ENCODE measurements around the gene OASL. TPM values are rescaled to one million over a fixed set of nuclear protein-coding genes. Genes with fewer than 3 reads are reported as not detected.
"Not testable (repeated sequence)": the region's sequence is repeated elsewhere in the genome, so short reads cannot be mapped to it uniquely, and the experiment has no call there.

The OASL gene
- total RNA-seq, 1 donor from 2014 or later: 0.79 TPM

DNA sequence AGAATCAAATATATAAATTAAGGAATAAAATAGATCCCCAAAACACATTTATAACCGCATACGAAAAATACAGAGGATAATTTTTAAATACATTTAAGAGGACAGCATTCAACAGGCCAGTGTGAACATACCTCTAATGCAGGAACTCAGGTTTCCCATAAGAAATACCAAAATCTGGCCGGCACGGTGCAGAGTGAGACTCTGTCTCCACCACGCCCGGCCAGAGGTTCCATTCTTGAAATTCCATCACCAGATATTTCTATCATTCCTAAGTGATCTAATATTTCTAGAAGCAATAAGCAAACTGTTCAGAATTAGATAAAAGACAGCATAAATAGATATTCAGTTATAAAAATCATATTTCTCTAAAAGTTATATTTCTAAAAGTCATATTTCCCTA, 30.2 kb upstream of the OASL start:
- Histone ChIP-seq H3K36me3 (ENCODE audit: control insufficient read depth, insufficient read depth, low read length) (no peaks in the 10 kb centered on the region), H3K27me3 (ENCODE audit: control insufficient read depth, insufficient read depth, low read length) (no peaks in the 10 kb centered on the region), H3K4me3 (ENCODE audit: low read depth, low read length) (no peak overlapping the region)
- DNase-seq (ENCODE audit: low read depth) (no peak), FAIRE-seq (no peak)
- TF ChIP-seq, protein P1, sequence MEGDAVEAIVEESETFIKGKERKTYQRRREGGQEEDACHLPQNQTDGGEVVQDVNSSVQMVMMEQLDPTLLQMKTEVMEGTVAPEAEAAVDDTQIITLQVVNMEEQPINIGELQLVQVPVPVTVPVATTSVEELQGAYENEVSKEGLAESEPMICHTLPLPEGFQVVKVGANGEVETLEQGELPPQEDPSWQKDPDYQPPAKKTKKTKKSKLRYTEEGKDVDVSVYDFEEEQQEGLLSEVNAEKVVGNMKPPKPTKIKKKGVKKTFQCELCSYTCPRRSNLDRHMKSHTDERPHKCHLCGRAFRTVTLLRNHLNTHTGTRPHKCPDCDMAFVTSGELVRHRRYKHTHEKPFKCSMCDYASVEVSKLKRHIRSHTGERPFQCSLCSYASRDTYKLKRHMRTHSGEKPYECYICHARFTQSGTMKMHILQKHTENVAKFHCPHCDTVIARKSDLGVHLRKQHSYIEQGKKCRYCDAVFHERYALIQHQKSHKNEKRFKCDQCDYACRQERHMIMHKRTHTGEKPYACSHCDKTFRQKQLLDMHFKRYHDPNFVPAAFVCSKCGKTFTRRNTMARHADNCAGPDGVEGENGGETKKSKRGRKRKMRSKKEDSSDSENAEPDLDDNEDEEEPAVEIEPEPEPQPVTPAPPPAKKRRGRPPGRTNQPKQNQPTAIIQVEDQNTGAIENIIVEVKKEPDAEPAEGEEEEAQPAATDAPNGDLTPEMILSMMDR (IDR thresholded peaks at IDR 0.05; ENCODE audit: insufficient read depth, low read length, severe bottlenecking): no peak

DNA sequence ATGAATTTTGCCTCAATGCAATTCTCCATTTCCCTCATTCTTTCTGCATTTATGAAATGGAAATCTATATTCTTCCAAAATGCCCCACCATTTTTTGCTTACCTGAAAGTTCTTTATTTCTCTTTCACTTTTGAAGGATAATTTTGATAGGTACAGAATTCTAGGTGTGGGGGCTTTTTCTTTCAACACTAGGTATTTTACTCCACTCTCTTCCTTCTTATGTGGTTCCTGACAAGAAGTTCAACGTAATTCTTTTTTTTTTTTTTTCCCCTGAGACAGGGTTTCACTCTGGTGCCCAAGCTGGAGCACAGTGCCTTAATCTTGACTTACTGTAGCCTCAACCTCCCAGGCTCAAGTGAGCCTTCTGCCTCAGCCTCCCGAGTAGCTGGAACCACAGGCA, 26.3 kb upstream of the OASL start:
- Histone ChIP-seq H3K4me3 (ENCODE audit: low read depth, low read length) (no peak overlapping the region), H3K36me3 (ENCODE audit: control insufficient read depth, insufficient read depth, low read length) (no peaks in the 10 kb centered on the region), H3K27me3 (ENCODE audit: control insufficient read depth, insufficient read depth, low read length) (no peaks in the 10 kb centered on the region)
- no peak for FAIRE-seq
- TF ChIP-seq, protein P1 (IDR thresholded peaks at IDR 0.05; ENCODE audit: insufficient read depth, low read length, severe bottlenecking): no peak
- DNase-seq (ENCODE audit: low read depth): no peak

DNA sequence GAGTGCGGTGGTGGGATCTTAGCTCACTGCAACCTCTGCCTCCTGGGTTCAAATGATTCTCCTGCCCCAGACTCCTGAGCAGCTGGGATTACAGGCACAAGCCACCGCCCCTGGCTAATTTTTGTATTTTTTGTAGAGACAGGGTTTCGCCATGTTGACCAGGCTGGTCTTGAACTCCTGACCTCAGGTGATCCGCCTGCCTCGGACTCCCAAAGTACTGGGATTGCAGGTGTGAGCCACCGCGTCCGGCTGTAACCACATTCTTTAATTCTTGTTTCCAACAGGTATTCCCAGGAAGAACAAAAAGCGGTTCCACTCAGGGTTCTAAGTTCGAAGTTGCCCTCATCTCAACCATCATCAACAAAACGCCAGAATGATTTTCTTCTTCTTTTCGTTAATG, 25.5 kb upstream of the OASL start:
- H3K27me3 ChIP-seq (ENCODE audit: control insufficient read depth, insufficient read depth, low read length); H3K36me3 ChIP-seq (ENCODE audit: control insufficient read depth, insufficient read depth, low read length); FAIRE-seq; DNase-seq (ENCODE audit: low read depth); H3K4me3 ChIP-seq (ENCODE audit: low read depth, low read length): not testable (repeated sequence)

DNA sequence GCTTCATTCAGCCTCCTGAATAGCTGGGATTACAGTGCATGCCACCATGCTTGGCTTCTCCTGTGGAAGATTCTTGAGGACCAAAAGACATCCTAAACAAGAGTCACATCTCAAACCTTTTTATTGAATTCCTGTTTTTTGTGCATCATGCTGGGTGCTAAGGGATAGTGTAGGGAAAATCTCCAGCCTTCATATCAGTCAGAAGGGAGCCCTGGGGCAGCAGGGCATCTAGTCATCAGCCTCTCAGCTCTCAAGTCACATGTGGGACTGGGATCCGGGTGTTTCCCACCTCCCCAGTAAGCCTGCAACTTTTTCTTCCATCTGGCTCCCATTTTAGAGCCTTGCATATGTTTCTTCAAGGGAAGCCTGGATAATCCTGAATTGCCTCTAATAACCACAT, 25.1 kb upstream of the OASL start:
- no peaks in the 10 kb centered on the region for H3K27me3 ChIP-seq (ENCODE audit: control insufficient read depth, insufficient read depth, low read length)
- no peak for DNase-seq (ENCODE audit: low read depth)
- no peak for FAIRE-seq
- TF ChIP-seq, protein P1 (IDR thresholded peaks at IDR 0.05; ENCODE audit: insufficient read depth, low read length, severe bottlenecking): no peak
- H3K36me3 ChIP-seq (ENCODE audit: control insufficient read depth, insufficient read depth, low read length): no peaks in the 10 kb centered on the region
- no peak overlapping the region for H3K4me3 ChIP-seq (ENCODE audit: low read depth, low read length)

DNA sequence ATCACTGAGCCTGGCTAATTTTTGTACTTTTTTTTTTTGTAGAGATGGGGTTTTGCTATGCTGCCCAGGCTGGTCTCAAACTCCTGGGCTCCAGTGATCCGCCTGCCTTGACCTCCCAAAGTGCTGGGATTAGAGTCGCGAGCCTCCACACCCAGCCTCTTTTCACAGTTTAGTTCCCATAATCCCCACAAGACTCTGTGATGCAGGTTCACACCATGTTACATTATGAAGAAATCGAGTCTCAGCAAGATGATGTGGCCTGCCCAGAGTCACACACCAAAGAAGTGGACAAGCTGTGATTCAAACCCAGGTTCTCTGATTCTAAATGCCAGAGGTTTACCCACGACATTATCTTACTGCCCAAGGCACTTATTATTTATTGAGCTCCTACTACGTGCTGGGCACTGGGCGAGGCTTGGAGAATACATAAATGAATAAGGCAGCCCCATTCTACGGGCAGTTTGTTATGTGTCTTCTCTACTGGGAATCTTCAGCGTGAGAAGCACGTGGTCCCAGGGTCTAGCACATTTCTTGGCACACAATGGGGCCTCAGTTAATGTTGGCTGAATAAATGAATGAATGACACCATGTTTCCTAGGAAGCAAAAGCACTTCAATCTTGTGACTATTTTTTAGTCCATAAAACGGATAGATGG, 23.5 kb upstream of the OASL start:
- DNase-seq (ENCODE audit: low read depth): no peak
- no peak for FAIRE-seq
- H3K4me3 ChIP-seq (ENCODE audit: low read depth, low read length): no peak overlapping the region
- H3K36me3 ChIP-seq (ENCODE audit: control insufficient read depth, insufficient read depth, low read length): no peaks in the 10 kb centered on the region
- TF ChIP-seq, protein P1 (IDR thresholded peaks at IDR 0.05; ENCODE audit: insufficient read depth, low read length, severe bottlenecking): no peak
- peaks cover 2% of the 10 kb centered on the region for H3K27me3 ChIP-seq (ENCODE audit: control insufficient read depth, insufficient read depth, low read length)

DNA sequence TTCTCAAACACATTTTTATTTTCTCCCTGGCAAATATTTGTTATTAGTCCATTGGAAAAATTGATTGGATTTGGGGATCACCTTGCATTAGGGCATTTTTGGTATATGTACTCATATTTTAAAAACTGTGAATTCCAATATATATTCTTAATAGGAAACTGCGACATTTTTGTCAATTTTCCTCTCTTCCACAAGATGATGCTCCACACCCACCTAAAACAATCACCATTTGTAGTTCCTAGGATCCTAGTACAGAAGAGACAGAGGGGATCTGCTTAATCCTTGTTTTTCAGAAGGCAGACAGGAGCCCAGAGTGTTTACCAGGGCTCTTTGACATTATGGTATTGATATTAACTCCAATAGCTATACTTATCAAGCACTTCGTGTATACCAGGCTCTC, 22.8 kb upstream of the OASL start:
- FAIRE-seq (no peak), DNase-seq (ENCODE audit: low read depth) (no peak)
- H3K27me3 ChIP-seq (ENCODE audit: control insufficient read depth, insufficient read depth, low read length): peaks cover 2% of the 10 kb centered on the region
- H3K36me3 ChIP-seq (ENCODE audit: control insufficient read depth, insufficient read depth, low read length): no peaks in the 10 kb centered on the region
- TF ChIP-seq, protein P1 (IDR thresholded peaks at IDR 0.05; ENCODE audit: insufficient read depth, low read length, severe bottlenecking): no peak
- no peak overlapping the region for H3K4me3 ChIP-seq (ENCODE audit: low read depth, low read length)
